Transverse colon (tissue), 3 donors: ENCODE results near the gene MTNR1A.

ENCODE experiments used
- CTCF ChIP-seq, 5 experiments: fragments of 200-600 bp in 3 of 5; fragments of 450-650 bp in 2 of 5; sonication (generic) in 3 of 5; IDR thresholded peaks; 1 replicate in 2 of 5; 2 replicates in 3 of 5; pipeline ENCODE4 v1.5.1; 2016 to 2017; ENCODE audit warnings: antibody characterized with exemption in 5 of 5, inconsistent platforms in 3 of 5, mild to moderate bottlenecking in 2 of 5, moderate library complexity in 1 of 5
- EP300 ChIP-seq: sonication (generic); formaldehyde crosslinking; IDR thresholded peaks from one replicate; pipeline ENCODE4 v1.6.1; 2017; ENCODE audit warnings: antibody characterized with exemption, low read depth
- POLR2A ChIP-seq: fragments of 450-650 bp; IDR thresholded peaks from one replicate; pipeline ENCODE4 v1.6.1; 2016; ENCODE audit warnings: antibody characterized with exemption, mild to moderate bottlenecking, moderate library complexity

- TF ChIP-seq POLR2A = no peak
- no peak for TF ChIP-seq EP300
- no peak for TF ChIP-seq CTCF (IDR thresholded peaks at IDR 0.05)
Observed at GRCh38 chr4:186545436-186545835, 9.9 kb downstream of the MTNR1A start.
